Hepatocyte (in vitro differentiated cells): ENCODE measurements around the gene FIGNL2.

Experiments
- EZH2 ChIP-seq: fragments of 200-600 bp; sonication (generic); IDR thresholded peaks from 2 replicates; pipeline ENCODE4 v1.6.1; 2016; ENCODE audit warnings: antibody characterized with exemption, mild to moderate bottlenecking, borderline replicate concordance
- EZH2phosphoT487 ChIP-seq: fragments of 200-600 bp; sonication (generic); IDR thresholded peaks from one replicate; pipeline ENCODE4 v1.6.1; 2018; ENCODE audit warnings: antibody characterized with exemption, mild to moderate bottlenecking, low read depth, moderate library complexity; ENCODE audit not compliant: unreplicated experiment, severe bottlenecking
- TF ChIP-seq, protein P1 (sequence below): fragments of 200-600 bp; sonication (generic); IDR thresholded peaks from 2 replicates; pipeline ENCODE4 v1.5.1; 2016; ENCODE audit warnings: antibody characterized with exemption, mild to moderate bottlenecking; ENCODE audit not compliant: poor library complexity

DNA sequence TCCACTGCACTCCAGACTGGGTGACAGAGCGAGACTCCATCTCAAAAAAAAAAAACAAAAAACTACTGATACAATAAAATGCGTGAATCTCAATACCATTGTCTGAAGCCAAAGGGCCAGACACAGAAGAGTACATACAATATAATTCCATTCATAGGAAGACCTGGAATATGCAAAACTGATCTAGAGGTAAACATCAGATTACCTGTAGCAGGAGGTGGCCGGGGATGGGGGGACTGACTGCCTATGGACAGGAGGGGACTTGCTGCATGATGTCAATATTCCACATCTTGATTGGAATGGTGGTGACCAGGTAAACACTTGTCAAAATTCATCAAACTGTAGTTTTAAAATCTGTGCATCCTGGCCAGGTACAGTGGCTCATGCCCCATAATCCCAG, 12.5 kb upstream of the FIGNL2 start:
- TF ChIP-seq, protein P1, sequence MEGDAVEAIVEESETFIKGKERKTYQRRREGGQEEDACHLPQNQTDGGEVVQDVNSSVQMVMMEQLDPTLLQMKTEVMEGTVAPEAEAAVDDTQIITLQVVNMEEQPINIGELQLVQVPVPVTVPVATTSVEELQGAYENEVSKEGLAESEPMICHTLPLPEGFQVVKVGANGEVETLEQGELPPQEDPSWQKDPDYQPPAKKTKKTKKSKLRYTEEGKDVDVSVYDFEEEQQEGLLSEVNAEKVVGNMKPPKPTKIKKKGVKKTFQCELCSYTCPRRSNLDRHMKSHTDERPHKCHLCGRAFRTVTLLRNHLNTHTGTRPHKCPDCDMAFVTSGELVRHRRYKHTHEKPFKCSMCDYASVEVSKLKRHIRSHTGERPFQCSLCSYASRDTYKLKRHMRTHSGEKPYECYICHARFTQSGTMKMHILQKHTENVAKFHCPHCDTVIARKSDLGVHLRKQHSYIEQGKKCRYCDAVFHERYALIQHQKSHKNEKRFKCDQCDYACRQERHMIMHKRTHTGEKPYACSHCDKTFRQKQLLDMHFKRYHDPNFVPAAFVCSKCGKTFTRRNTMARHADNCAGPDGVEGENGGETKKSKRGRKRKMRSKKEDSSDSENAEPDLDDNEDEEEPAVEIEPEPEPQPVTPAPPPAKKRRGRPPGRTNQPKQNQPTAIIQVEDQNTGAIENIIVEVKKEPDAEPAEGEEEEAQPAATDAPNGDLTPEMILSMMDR, result no peak
- TF ChIP-seq EZH2 (no peak), EZH2phosphoT487 (no peak)
